ENCODE measurements around the gene PYROXD2.

Gene PYROXD2
- 0.81 to 7.9 (median 6.1) reads per million in 3 experiments for total RNA-seq

DNA sequence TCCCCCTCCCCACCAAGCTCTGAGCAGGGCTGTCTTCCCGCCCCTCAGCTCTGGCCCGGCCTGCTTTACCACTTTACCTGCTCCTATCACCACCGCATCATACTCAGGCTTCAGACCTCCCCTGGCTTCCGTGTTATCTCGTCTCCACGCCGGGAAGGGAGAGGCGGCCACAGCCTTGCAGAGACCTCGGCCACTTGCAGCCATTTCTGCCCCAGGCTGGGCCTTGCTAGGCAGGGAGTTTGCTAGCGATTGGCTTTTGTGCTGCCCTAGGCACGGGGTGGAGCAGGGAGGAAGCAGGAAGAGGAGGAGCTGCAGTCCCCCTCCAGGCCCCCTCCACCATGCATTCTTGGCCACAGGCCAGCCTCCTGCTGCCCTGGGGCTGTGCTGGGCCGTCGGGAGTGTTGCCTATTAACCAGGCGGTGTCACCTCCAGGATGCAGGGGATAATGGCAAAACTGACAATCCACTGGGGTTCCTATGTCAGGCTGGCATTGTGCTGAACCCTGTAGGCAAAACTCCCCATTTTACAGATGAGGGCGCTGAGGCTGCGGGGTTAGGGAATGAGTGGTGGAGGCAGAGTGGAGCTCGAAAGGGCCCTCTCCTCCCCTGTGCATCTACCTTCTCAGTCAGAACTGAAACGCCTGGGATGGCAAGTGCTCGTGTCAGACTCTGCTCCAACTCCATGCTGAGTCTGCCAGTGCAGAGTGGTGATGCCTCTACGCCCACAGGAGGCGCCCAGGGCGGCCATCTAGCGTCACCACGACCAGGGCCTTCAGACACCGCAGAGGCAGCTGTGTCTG lies at the start of gene PYROXD2:
Gene PYROXD2 (minus strand): TSS at position 251 of the 799 bp plus-strand sequence. CDS start 47 bp downstream, at position 204.
- peak; percentile 40 for DNase-seq

- no peak for DNase-seq
Measured at GRCh38 chr10:98463976-98464754, 49.2 kb upstream of the PYROXD2 start.

DNA sequence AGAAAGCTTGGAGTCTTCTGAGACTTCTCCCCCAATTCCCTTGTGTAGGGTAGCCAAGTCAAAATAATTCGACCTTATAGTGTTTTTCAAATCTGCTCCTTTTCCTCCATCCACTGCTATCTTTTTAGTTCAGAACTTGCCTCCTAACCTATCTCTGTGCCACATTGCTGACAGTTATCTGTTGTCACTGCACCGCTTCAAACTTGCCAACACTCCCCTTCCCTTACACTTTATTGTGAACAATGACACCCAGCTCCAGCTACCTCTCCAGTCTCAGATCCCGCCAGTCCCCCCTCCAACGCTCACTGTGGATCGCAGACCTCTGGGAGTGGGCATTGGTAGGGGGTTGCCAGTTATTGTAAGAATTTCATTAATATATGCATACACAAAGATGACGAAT lies 48.0 kb upstream of the PYROXD2 start:
- DNase-seq, result no peak

GRCh38 chr10:98461500-98461842 lies 46.5 kb upstream of the PYROXD2 start:
- no peak for DNase-seq

DNA sequence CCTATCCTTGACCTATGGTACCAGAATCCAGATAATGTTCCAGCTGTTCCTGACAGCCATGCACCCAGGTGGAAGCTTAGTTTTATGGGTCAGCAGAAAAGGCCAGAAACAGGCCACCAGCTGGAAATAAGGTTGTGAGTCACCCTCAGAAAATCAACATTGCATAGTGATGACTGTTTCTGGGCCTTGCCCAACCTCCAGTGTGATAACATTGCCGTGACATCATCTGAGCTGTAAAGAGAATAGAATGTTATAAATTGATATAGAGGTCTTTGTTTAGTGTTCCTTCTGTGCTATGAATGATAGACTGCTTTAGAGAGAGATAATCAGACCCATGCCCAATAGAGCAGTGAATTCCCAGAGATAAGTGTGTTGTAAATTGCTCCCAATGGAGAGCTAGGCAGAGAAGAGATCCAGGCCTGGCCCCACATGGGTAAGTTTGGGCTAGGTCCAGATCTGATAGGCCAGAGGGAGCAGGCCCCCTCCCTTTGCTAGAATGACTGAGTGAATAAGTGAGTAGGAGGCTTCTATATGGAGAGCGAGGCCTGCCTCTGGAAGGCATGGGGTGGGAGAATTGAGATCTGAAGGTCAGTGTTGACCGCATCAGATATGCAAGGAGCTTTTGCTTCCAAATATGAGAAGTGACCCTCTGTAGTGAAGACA lies 46.0 kb upstream of the PYROXD2 start:
- DNase-seq, result no peak

- no peak for DNase-seq
Measured at GRCh38 chr10:98458809-98459784, 44.1 kb upstream of the PYROXD2 start.

DNA sequence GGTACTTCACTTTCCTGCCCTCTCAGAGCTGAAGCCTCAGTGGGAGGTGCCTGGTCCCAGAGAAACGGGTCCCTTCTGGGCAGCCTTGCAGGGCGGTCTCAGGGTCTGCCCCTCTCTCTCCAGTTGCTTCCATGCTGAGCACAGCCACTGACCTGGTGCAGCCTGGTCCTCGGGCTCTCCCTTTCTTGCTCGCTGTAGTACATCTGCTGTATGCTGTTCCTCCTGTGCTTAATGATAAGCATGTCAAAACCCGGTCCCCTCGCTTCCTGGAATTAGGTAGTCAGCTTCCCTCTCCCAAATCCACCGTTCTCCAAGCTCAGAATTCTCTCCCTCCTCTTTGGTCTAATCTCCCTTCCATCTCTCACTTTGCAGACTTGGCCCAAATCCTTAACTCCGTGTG lies 42.7 kb upstream of the PYROXD2 start:
- no peak for DNase-seq

GRCh38 chr10:98456686-98457482 lies 41.9 kb upstream of the PYROXD2 start:
- no peak for DNase-seq

DNA sequence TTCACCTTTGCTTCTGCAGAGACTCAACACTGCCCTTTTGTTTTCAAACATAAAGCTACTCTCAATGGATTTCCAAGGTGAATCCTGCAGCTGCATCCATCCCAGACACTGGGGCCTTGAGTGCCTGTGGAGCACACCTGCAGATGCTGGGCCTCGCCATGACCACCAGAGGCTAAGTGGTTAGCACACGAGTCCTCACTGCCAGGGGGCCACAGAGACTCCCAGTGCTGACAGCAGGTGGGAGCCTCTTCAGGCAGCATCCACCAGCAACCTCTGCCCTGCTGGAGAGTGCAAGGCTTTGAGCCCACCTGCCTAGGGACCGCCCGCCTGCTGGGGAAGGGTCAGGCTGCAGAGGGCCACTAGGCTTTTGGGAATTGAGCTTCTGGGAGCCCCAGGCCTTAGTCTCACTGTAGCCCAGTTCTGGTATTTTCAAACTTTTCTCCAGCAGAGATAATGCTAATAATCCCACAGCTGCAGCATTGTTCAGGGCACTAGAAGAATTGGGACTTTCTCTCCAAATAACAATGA lies 41.1 kb upstream of the PYROXD2 start:
- DNase-seq, result no peak

- no peak for DNase-seq
Measured at GRCh38 chr10:98453729-98454128, 38.7 kb upstream of the PYROXD2 start.

DNA sequence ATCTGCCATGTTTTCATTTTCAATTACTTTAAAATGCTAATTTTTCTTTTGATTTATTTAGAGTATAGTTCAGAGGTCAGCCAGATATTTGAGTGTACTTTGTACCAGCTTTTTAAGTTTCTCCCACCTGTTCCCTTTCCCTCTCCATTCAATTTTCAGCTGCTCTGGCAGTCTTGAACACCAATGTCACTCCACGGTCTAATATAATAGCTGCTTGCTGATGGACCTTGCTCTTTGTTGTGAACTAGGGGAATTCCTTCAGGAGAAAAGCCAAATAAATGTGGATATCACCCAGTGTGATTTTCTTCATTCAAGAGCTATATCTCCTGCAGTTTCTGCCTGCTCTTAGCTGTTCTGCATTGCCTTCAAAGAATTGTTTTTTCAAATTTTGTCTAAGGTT lies 35.6 kb upstream of the PYROXD2 start:
- no peak for DNase-seq

GRCh38 chr10:98449287-98449686 lies 34.3 kb upstream of the PYROXD2 start:
- no peak for DNase-seq

GRCh38 chr10:98446661-98447221 lies 31.8 kb upstream of the PYROXD2 start, which contains the start of gene HPS1:
Gene HPS1 (minus strand): TSS chr10:98446935. CDS start chr10:98443240, 3,695 bp downstream.
- DNase-seq, result peak; percentile 70

- DNase-seq, result peak; percentile 30
Measured at GRCh38 chr10:98446151-98446660, 31.2 kb upstream of the PYROXD2 start.

GRCh38 chr10:98445200-98445812 lies 30.3 kb upstream of the PYROXD2 start:
- DNase-seq, result no peak

- DNase-seq, result no peak
Measured at GRCh38 chr10:98444314-98445006, 29.5 kb upstream of the PYROXD2 start.

GRCh38 chr10:98438715-98439114 lies 23.7 kb upstream of the PYROXD2 start:
- DNase-seq, result no peak

GRCh38 chr10:98436704-98437103 lies 21.7 kb upstream of the PYROXD2 start:
- DNase-seq, result no peak

GRCh38 chr10:98435178-98435577 lies 20.2 kb upstream of the PYROXD2 start:
- no peak for DNase-seq

Measured in central memory CD4-positive, alpha-beta T cell (primary cell).